Trophoblast cell (in vitro differentiated cells and primary cell): ENCODE measurements around the gene TMPRSS6.

Source experiments
- DNase-seq, 2 donors: peaks; one replicate each; pipeline ENCODE4 v3.0.0-alpha.2; 2016
- H2AFZ ChIP-seq: 2 replicates; pipeline ENCODE4 v1.6.1; 2013; ENCODE audit warnings: low read length, moderate library complexity, mild to moderate bottlenecking; ENCODE audit not compliant: insufficient read depth, poor library complexity
- H2AK5ac ChIP-seq: 2 replicates; pipeline ENCODE4 v1.6.1; 2013; ENCODE audit warnings: mild to moderate bottlenecking, low read length
- H2BK120ac ChIP-seq: 2 replicates; pipeline ENCODE4 v1.6.1; 2013; ENCODE audit warnings: low read length, mild to moderate bottlenecking, moderate library complexity; ENCODE audit not compliant: insufficient read depth, poor library complexity
- H2BK12ac ChIP-seq: 2 replicates; pipeline ENCODE4 v1.6.1; 2013; ENCODE audit warnings: mild to moderate bottlenecking, low read length, moderate library complexity
- H2BK5ac ChIP-seq: 2 replicates; pipeline ENCODE4 v1.6.1; 2013; ENCODE audit warnings: low read length, low read depth, moderate library complexity, mild to moderate bottlenecking; ENCODE audit not compliant: poor library complexity
- H3K14ac ChIP-seq: 2 replicates; pipeline ENCODE4 v1.6.1; 2013; ENCODE audit warnings: mild to moderate bottlenecking, low read length
- H3K18ac ChIP-seq: 2 replicates; pipeline ENCODE4 v1.6.1; 2013; ENCODE audit warnings: mild to moderate bottlenecking, low read length
- H3K23ac ChIP-seq: 2 replicates; pipeline ENCODE4 v1.6.1; 2013; ENCODE audit warnings: low read length
- H3K27ac ChIP-seq: 2 replicates; pipeline ENCODE4 v1.5.1; 2013; ENCODE audit warnings: low read depth, mild to moderate bottlenecking, inconsistent platforms, low read length, moderate library complexity
- H3K27me3 ChIP-seq: 2 replicates; pipeline ENCODE4 v1.6.1; 2013; ENCODE audit warnings: inconsistent platforms, mild to moderate bottlenecking, low read length, moderate library complexity; ENCODE audit not compliant: insufficient read depth
- H3K36me3 ChIP-seq, 2 experiments: 1 replicate in 1 of 2; 2 replicates in 1 of 2; pipeline ENCODE4 v1.6.1; 2013; ENCODE audit warnings: low read length in 2 of 2, mild to moderate bottlenecking in 2 of 2, moderate library complexity in 1 of 2; ENCODE audit not compliant: insufficient read depth in 2 of 2, control insufficient read depth in 1 of 2
- H3K4ac ChIP-seq: 2 replicates; pipeline ENCODE4 v1.6.1; 2013; ENCODE audit warnings: low read depth, mild to moderate bottlenecking, low read length, moderate library complexity
- H3K4me1 ChIP-seq, 2 experiments: 1 replicate in 1 of 2; 2 replicates in 1 of 2; pipeline ENCODE4 v1.6.1; 2013; ENCODE audit warnings: low read length in 2 of 2, mild to moderate bottlenecking in 2 of 2, moderate library complexity in 1 of 2; ENCODE audit not compliant: insufficient read depth in 2 of 2, control insufficient read depth in 1 of 2
- H3K4me2 ChIP-seq: 2 replicates; pipeline ENCODE4 v1.6.1; 2013; ENCODE audit warnings: inconsistent platforms, mild to moderate bottlenecking, low read length, moderate library complexity
- H3K4me3 ChIP-seq: 2 replicates; pipeline ENCODE4 v1.5.1; 2013; ENCODE audit warnings: mild to moderate bottlenecking, low read depth, low read length, inconsistent platforms
- H3K79me1 ChIP-seq: one replicate; pipeline ENCODE4 v1.6.1; 2013; ENCODE audit warnings: low read length
- H3K79me2 ChIP-seq: 2 replicates; pipeline ENCODE4 v1.6.1; 2013; ENCODE audit warnings: low read length, mild to moderate bottlenecking; ENCODE audit not compliant: control insufficient read depth, insufficient read depth, poor library complexity
- H3K9ac ChIP-seq: 2 replicates; pipeline ENCODE4 v1.6.1; 2013; ENCODE audit warnings: mild to moderate bottlenecking, low read length
- H3K9me3 ChIP-seq: 2 replicates; pipeline ENCODE4 v1.6.1; 2013; ENCODE audit warnings: low read depth, mild to moderate bottlenecking, control low read depth, inconsistent platforms, low read length; ENCODE audit not compliant: insufficient read depth
- H4K12ac ChIP-seq: 2 replicates; pipeline ENCODE4 v1.6.1; 2013; ENCODE audit warnings: low read depth, mild to moderate bottlenecking, low read length, moderate library complexity
- H4K8ac ChIP-seq: 2 replicates; pipeline ENCODE4 v1.6.1; 2013; ENCODE audit warnings: low read depth, mild to moderate bottlenecking, low read length, moderate library complexity
- H4K91ac ChIP-seq: one replicate; pipeline ENCODE4 v1.6.1; 2013; ENCODE audit warnings: low read depth, mild to moderate bottlenecking, low read length, moderate library complexity
- WGBS: extraction: QIAGEN DNeasy Blood & Tissue Kit; methylation state at CpG from one replicate; pipeline ENCODE4 v1.1.7; 2013; ENCODE audit warnings: missing lambda C conversion rate; ENCODE audit not compliant: insufficient read length, insufficient coverage; ENCODE audit errors: extremely low coverage; 5-methylcytosine and 5-hydroxymethylcytosine counted together

Gene TMPRSS6

DNA sequence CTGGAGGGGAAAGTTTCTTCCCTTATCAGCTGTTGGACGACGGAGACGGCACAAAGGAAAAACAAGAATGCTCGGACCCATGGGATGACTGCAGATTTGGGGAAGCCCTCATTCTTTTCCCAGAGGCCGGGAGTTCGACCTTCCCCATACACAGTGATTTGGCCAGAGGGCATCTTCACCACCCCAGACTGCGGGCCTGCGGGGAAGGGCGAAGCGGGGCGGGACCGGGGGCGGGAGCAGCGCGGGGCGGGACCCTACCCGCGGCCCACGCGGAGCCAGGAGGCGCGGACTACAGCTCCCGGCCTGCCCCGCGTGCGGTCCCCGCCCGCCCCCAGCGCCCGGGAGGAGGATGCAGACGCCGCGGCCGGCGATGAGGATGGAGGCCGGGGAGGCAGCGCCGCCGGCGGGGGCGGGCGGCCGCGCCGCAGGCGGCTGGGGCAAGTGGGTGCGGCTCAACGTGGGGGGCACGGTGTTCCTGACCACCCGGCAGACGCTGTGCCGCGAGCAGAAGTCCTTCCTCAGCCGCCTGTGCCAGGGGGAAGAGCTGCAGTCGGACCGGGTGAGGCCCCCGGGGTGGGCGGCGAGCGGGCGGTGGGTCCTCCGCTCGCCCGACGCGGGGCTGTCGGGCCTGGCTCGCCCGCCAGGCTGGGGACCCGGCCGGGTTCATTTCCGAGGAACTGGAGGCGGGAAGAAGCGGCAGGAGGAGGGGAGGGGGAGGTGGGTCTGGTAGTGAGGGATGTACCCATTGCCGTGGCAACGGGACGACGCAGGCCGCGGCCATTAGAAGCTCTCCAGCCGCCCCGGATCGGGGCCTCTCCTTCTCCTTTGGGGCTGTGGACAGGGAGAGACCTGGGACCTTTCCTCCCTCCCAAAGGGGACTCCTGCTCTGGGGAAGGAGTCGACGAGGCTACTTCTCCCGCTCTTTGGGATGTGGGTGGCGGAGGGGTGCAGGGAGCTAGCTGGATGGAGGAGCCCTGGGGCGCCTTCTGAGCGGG, 57.8 kb downstream of the TMPRSS6 start, which contains the start of gene KCTD17:
KCTD17 (plus strand) TSS at position 352 of the 995 bp plus-strand sequence; CDS start at position 371, 19 bp downstream.
- no peak within 1 kb of the TSS for H2BK12ac ChIP-seq

DNA sequence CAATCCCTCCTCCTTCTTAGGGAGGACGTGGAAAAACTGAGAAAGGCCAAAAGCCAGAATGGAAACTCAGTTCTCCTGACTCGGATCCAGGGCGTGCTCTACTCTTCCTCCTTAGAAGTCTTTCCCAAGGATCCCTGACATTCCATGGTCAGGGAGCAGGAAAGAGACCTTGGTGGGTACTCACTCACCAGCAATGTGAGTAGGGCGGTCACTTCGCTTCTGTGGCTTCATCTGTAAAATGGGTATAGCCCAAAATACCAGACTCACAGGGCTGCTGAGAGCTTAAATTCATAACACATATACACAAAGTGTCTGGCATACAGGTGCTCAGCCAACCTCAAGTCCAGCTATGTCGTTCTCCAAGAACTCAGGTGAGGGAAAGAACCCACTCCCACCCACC, 58.6 kb downstream of the TMPRSS6 start:
- no peaks in the 10 kb centered on the region for H3K36me3 ChIP-seq
- H3K14ac ChIP-seq: no peak overlapping the region
- peaks cover 3% of the 10 kb centered on the region for H3K27me3 ChIP-seq
- no peaks in the 10 kb centered on the region for H3K79me2 ChIP-seq
- no peak overlapping the region for H2AK5ac ChIP-seq
- no peak overlapping the region for H3K27ac ChIP-seq
- H3K9ac ChIP-seq: no peak overlapping the region
- H4K12ac ChIP-seq: no peak overlapping the region
- H3K4ac ChIP-seq: no peak overlapping the region
- WGBS: no CpG with 5 or more reads among the region's 6 CpGs
- H2BK120ac ChIP-seq: peak overlapping the region; percentile 14
- H4K91ac ChIP-seq: no peak overlapping the region
- H2BK12ac ChIP-seq: no peak overlapping the region
- no peak overlapping the region for H3K4me3 ChIP-seq
- H3K79me1 ChIP-seq: peaks cover 2% of the 10 kb centered on the region
- H3K4me1 ChIP-seq: peaks cover 3 to 5% of the 10 kb centered on the region in 2 experiments
- no peak overlapping the region for H4K8ac ChIP-seq
- DNase-seq: peak in 1 of 2 donors; percentile 79
- H3K18ac ChIP-seq: no peak overlapping the region
- H2BK5ac ChIP-seq: no peak overlapping the region
- no peaks in the 10 kb centered on the region for H3K9me3 ChIP-seq
- H3K4me2 ChIP-seq: no peak overlapping the region
- H2AFZ ChIP-seq: no peak overlapping the region
- no peak overlapping the region for H3K23ac ChIP-seq

More for the DNA sequence above, 57.8 kb downstream of the TMPRSS6 start, which contains the start of gene KCTD17:
- Histone ChIP-seq H3K9ac (no peak within 1 kb of the TSS), H3K4me1 (peaks cover 3 to 5% of the 10 kb centered on the region in 2 experiments), H3K18ac (no peak within 1 kb of the TSS), H3K27ac (no peak within 1 kb of the TSS), H3K4ac (no peak within 1 kb of the TSS), H3K79me1 (peaks cover 2% of the 10 kb centered on the region), H3K27me3 (peaks cover 3% of the 10 kb centered on the region), H4K8ac (peak within 1 kb of the TSS; percentile 44), H2AK5ac (peak within 1 kb of the TSS; percentile 31), H4K91ac (peak within 1 kb of the TSS; percentile 3), H2BK5ac (no peak within 1 kb of the TSS), H3K4me2 (peak within 1 kb of the TSS; percentile 89), H3K4me3 (peak within 1 kb of the TSS; percentile 77), H3K14ac (peak within 1 kb of the TSS; percentile 18), H4K12ac (no peak within 1 kb of the TSS), H3K9me3 (no peaks in the 10 kb centered on the region), H3K36me3 (no peaks in the 10 kb centered on the region), H2AFZ (peak within 1 kb of the TSS; percentile 48), H3K79me2 (no peaks in the 10 kb centered on the region), H3K23ac (no peak within 1 kb of the TSS), H2BK120ac (peak within 1 kb of the TSS; percentile 14)
- DNase-seq: peak; percentile 96 to 99
- no CpG with 5 or more reads among the region's 89 CpGs for WGBS

DNA sequence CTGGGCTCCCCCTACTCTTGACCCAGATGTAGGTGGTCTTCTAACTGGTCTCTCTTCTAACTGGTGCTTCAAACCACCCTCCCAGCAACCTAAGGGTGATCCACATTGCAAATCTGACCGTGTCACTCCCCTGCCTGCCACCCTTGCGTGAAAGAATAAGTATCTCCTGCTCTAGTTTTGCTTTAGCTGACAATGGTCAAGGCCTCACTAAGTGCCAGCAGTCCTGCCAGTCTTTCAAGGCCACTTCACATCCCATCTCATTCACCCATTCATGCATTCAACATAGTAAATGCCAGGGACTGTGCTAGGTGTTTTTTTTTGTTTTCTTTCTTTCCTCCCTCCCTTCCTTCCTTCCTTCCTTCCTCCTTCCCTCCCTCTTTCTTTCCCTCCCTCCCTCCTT, 60.3 kb downstream of the TMPRSS6 start:
- no peaks in the 10 kb centered on the region for H3K36me3 ChIP-seq
- no peak overlapping the region for H4K12ac ChIP-seq
- no peak overlapping the region for H2BK120ac ChIP-seq
- H2BK5ac ChIP-seq: no peak overlapping the region
- H3K4me1 ChIP-seq: peaks cover 3 to 5% of the 10 kb centered on the region in 2 experiments
- no peak for DNase-seq
- no peak overlapping the region for H3K14ac ChIP-seq
- H3K79me1 ChIP-seq: peaks cover 2% of the 10 kb centered on the region
- H2AK5ac ChIP-seq: no peak overlapping the region
- no peak overlapping the region for H3K18ac ChIP-seq
- no peak overlapping the region for H4K91ac ChIP-seq
- H2AFZ ChIP-seq: no peak overlapping the region
- no CpG with 5 or more reads among the region's 2 CpGs for WGBS
- H3K9me3 ChIP-seq: no peaks in the 10 kb centered on the region
- H3K4me3 ChIP-seq: no peak overlapping the region
- no peak overlapping the region for H4K8ac ChIP-seq
- no peak overlapping the region for H3K9ac ChIP-seq
- H3K4ac ChIP-seq: no peak overlapping the region
- no peak overlapping the region for H3K23ac ChIP-seq
- H3K27ac ChIP-seq: no peak overlapping the region
- peaks cover 3% of the 10 kb centered on the region for H3K27me3 ChIP-seq
- no peak overlapping the region for H2BK12ac ChIP-seq
- H3K79me2 ChIP-seq: no peaks in the 10 kb centered on the region
- no peak overlapping the region for H3K4me2 ChIP-seq

GRCh38 chr22:37048133-37048532, 61.4 kb downstream of the TMPRSS6 start:
- Histone ChIP-seq H3K23ac (no peak overlapping the region), H3K14ac (no peak overlapping the region), H4K12ac (no peak overlapping the region), H3K4me1 (peaks cover 3 to 5% of the 10 kb centered on the region in 2 experiments), H3K4ac (no peak overlapping the region), H3K27me3 (peaks cover 3% of the 10 kb centered on the region), H2BK120ac (no peak overlapping the region), H3K9me3 (no peaks in the 10 kb centered on the region), H3K27ac (no peak overlapping the region), H2AK5ac (no peak overlapping the region), H3K4me3 (no peak overlapping the region), H4K91ac (no peak overlapping the region), H3K79me2 (no peaks in the 10 kb centered on the region), H2AFZ (no peak overlapping the region), H2BK12ac (no peak overlapping the region), H3K36me3 (no peaks in the 10 kb centered on the region), H3K18ac (no peak overlapping the region), H4K8ac (no peak overlapping the region), H3K4me2 (no peak overlapping the region), H3K9ac (no peak overlapping the region), H3K79me1 (peaks cover 2% of the 10 kb centered on the region), H2BK5ac (no peak overlapping the region)
- DNase-seq: peak in 1 of 2 donors; percentile 27
- no CpG with 5 or more reads among the region's 6 CpGs for WGBS
